ENCODE measurements around the gene SRRM4.

Gene SRRM4

GRCh38 chr12:119145367-119145766, 164.0 kb downstream of the SRRM4 start:
- no peak overlapping the region for H3K27ac ChIP-seq
- H3K27me3 ChIP-seq (replicated peaks): no peaks in the 10 kb centered on the region
- TF ChIP-seq, protein P1, sequence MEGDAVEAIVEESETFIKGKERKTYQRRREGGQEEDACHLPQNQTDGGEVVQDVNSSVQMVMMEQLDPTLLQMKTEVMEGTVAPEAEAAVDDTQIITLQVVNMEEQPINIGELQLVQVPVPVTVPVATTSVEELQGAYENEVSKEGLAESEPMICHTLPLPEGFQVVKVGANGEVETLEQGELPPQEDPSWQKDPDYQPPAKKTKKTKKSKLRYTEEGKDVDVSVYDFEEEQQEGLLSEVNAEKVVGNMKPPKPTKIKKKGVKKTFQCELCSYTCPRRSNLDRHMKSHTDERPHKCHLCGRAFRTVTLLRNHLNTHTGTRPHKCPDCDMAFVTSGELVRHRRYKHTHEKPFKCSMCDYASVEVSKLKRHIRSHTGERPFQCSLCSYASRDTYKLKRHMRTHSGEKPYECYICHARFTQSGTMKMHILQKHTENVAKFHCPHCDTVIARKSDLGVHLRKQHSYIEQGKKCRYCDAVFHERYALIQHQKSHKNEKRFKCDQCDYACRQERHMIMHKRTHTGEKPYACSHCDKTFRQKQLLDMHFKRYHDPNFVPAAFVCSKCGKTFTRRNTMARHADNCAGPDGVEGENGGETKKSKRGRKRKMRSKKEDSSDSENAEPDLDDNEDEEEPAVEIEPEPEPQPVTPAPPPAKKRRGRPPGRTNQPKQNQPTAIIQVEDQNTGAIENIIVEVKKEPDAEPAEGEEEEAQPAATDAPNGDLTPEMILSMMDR (IDR thresholded peaks at IDR 0.05; ENCODE audit: low read depth, low read length, missing control alignments): no peak
- no peak for DNase-seq
- H3K36me3 ChIP-seq (replicated peaks): no peaks in the 10 kb centered on the region
- in situ Hi-C loops (cut with HindIII; ENCODE audit: low pct_ligation_motif_present, low sequenced_read_pairs): no loop called here
- no peak overlapping the region for H3K4me3 ChIP-seq (ENCODE audit: low read depth, low read length)

GRCh38 chr12:119147847-119148448, 166.6 kb downstream of the SRRM4 start:
- in situ Hi-C loops (cut with HindIII; ENCODE audit: low pct_ligation_motif_present, low sequenced_read_pairs): no loop called here
- Histone ChIP-seq H3K27me3 (replicated peaks) (no peaks in the 10 kb centered on the region), H3K36me3 (replicated peaks) (no peaks in the 10 kb centered on the region), H3K27ac (no peak overlapping the region), H3K4me3 (ENCODE audit: low read depth, low read length) (no peak overlapping the region)
- TF ChIP-seq, protein P1 (IDR thresholded peaks at IDR 0.05; ENCODE audit: low read depth, low read length, missing control alignments): no peak
- no peak for DNase-seq

GRCh38 chr12:119149270-119149669, 167.9 kb downstream of the SRRM4 start:
- H3K4me3 ChIP-seq (ENCODE audit: low read depth, low read length): no peak overlapping the region
- H3K36me3 ChIP-seq (replicated peaks): no peaks in the 10 kb centered on the region
- TF ChIP-seq, protein P1 (IDR thresholded peaks at IDR 0.05; ENCODE audit: low read depth, low read length, missing control alignments): no peak
- in situ Hi-C loops (cut with HindIII; ENCODE audit: low pct_ligation_motif_present, low sequenced_read_pairs): no loop called here
- H3K27ac ChIP-seq: no peak overlapping the region
- no peak for DNase-seq
- H3K27me3 ChIP-seq (replicated peaks): no peaks in the 10 kb centered on the region

- no peak for DNase-seq
- no peaks in the 10 kb centered on the region for H3K27me3 ChIP-seq (replicated peaks)
- TF ChIP-seq, protein P1 (IDR thresholded peaks at IDR 0.05; ENCODE audit: low read depth, low read length, missing control alignments): no peak
- no peak overlapping the region for H3K27ac ChIP-seq
- in situ Hi-C loops (cut with HindIII; ENCODE audit: low pct_ligation_motif_present, low sequenced_read_pairs): no loop called here
- H3K36me3 ChIP-seq (replicated peaks): no peaks in the 10 kb centered on the region
- H3K4me3 ChIP-seq (ENCODE audit: low read depth, low read length): no peak overlapping the region
Measured at GRCh38 chr12:119151445-119152026, 170.2 kb downstream of the SRRM4 start.

DNA sequence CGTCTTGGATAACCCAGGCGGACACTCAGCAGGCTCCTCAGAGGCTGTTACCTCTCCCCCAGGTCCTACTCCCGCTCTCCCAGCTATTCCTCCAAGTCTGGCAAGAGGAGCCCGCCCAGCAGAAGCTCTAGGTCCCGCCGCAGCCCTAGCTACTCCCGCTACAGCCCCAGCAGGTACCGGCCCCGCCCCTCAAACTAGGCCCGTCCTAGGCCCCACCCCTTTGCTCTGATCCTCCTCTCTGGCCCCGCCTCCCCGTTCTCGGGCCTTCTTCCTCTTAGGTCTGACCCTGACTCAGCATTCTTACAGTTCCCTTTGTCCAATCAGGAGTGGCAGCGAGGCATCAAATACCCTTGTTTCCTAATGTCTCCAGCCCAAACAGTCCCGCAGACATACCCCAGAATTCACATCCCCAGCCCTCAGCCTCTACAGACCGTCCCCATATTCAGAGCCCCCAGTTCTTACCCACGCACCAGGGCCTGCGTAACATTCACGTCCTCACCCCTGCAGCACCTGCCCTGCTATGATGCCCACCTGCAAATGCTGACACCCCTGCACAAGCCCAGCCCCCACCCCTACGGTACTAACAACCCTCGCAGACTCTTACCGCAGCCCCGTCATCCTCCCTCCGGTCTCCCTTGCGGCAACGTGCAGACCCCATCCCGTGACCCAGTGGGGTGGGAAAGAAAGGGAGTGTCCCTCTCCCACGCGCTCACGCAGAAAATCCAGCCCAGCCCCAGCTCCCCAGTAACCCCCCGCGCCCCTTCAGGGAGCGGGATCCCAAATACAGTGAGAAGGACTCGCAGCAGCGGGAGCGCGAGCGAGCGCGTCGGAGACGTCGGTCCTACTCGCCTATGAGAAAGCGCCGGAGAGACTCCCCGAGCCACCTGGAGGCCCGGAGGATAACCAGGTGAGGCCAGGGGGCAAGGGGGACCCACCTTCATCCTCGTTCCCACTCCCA, 172.4 kb downstream of the SRRM4 start:
- peak; percentile 36 for DNase-seq
- peak overlapping the region; percentile 17 for H3K4me3 ChIP-seq (ENCODE audit: low read depth, low read length)
- in situ Hi-C loops (cut with HindIII; ENCODE audit: low pct_ligation_motif_present, low sequenced_read_pairs): no loop called here

More for the DNA sequence above, 172.4 kb downstream of the SRRM4 start:
- no peak overlapping the region for H3K27ac ChIP-seq
- H3K36me3 ChIP-seq (replicated peaks): no peaks in the 10 kb centered on the region
- no peaks in the 10 kb centered on the region for H3K27me3 ChIP-seq (replicated peaks)
- TF ChIP-seq, protein P1 (IDR thresholded peaks at IDR 0.05; ENCODE audit: low read depth, low read length, missing control alignments): no peak
